GM13977 (cell line): ENCODE data around the gene HAP1.
A peak's percentile ranks its signal among the peaks of the same experiment; 100 is the strongest.

Experiments
- DNase-seq: peaks from one replicate; pipeline ENCODE4 v3.0.0; 2012; ENCODE audit warnings: low spot score
- CTCF ChIP-seq: IDR thresholded peaks from 2 replicates; pipeline ENCODE4 v1.5.1; 2012; ENCODE audit warnings: mild to moderate bottlenecking, control low read depth; ENCODE audit not compliant: insufficient read depth; ENCODE audit errors: extremely low read depth, missing control alignments
- in situ Hi-C: fragments of 300-500 bp; cut with MboI; formaldehyde crosslinking; loops from one replicate; pipeline ENCODE4 v1.12.0; 2022; ENCODE audit warnings: low sequenced_read_pairs, low pct_unique_long_range_greater_than_20kb, mixed read lengths, inconsistent platforms; ENCODE audit not compliant: unreplicated experiment

The HAP1 gene

GRCh38 chr17:41738077-41738800 lies 3.8 kb upstream of the HAP1 start:
- DNase-seq: peak; percentile 94
- peak; percentile 96 for TF ChIP-seq CTCF
- in situ Hi-C loops: loop anchor here (5.0 to 25.0 kb wide), 2 partner anchors 64 to 374 kb away; partner anchors contain the start of genes DHX58, HSPB9 and KAT2A

- no peak for TF ChIP-seq CTCF
- no peak for DNase-seq
- in situ Hi-C loops: loop anchor here (5.0 to 25.0 kb wide), 2 partner anchors 65 to 375 kb away; partner anchors contain the start of genes DHX58, HSPB9 and KAT2A
Observed at GRCh38 chr17:41737680-41738023, 3.2 kb upstream of the HAP1 start.

GRCh38 chr17:41736983-41737679 lies 2.7 kb upstream of the HAP1 start:
- in situ Hi-C loops: loop anchor here (5.0 to 25.0 kb wide), 2 partner anchors 65 to 375 kb away; partner anchors contain the start of genes DHX58, HSPB9 and KAT2A
- TF ChIP-seq CTCF: no peak
- no peak for DNase-seq

GRCh38 chr17:41735744-41736143 lies 1.3 kb upstream of the HAP1 start:
- in situ Hi-C loops: loop anchor here (5.0 to 25.0 kb wide), 2 partner anchors 67 to 377 kb away; partner anchors contain the start of genes DHX58, HSPB9 and KAT2A
- DNase-seq: peak; percentile 23
- no peak for TF ChIP-seq CTCF

- DNase-seq: no peak
- TF ChIP-seq CTCF: no peak
- in situ Hi-C loops: loop anchor here (5.0 to 25.0 kb wide), 2 partner anchors 67 to 377 kb away; partner anchors contain the start of genes DHX58, HSPB9 and KAT2A
Observed at GRCh38 chr17:41734949-41735313, 488 bp upstream of the HAP1 start.

GRCh38 chr17:41733348-41734138 lies 900 bp downstream of the HAP1 start:
- in situ Hi-C loops: loop anchor here (25.0 kb wide), 1 partner anchor 379 kb away; the partner anchor contains the start of genes DHX58, HSPB9 and KAT2A
- TF ChIP-seq CTCF: no peak
- DNase-seq: no peak
